GM12864 (cell line): ENCODE data around the gene IL3RA.

Source experiments
- DNase-seq: peaks from one replicate; pipeline ENCODE4 v3.0.0-alpha.2; 2011; ENCODE audit warnings: low read depth
- H3K4me3 ChIP-seq: 2 replicates; pipeline ENCODE4 v1.5.1; 2011; ENCODE audit warnings: mild to moderate bottlenecking, low read depth, low read length, control low read depth
- CTCF ChIP-seq: IDR thresholded peaks from 2 replicates; pipeline ENCODE4 v1.5.1; 2011; ENCODE audit warnings: low read depth, mild to moderate bottlenecking, moderate library complexity, low read length, control low read depth, inconsistent platforms; ENCODE audit errors: missing control alignments

IL3RA gene

GRCh38 chrX:1355131-1356046, 18.8 kb downstream of the IL3RA start:
- H3K4me3 ChIP-seq, result no peak overlapping the region
- DNase-seq, result no peak
- no peak for TF ChIP-seq CTCF

GRCh38 chrX:1357993-1358392, 21.4 kb downstream of the IL3RA start:
- no peak for TF ChIP-seq CTCF
- no peak overlapping the region for H3K4me3 ChIP-seq
- DNase-seq, result no peak

- H3K4me3 ChIP-seq, result no peak overlapping the region
- no peak for TF ChIP-seq CTCF
- no peak for DNase-seq
These were observed 22.4 kb downstream of the IL3RA start for GRCh38 chrX:1358793-1359476.

GRCh38 chrX:1359477-1359873, 22.9 kb downstream of the IL3RA start:
- H3K4me3 ChIP-seq, result no peak overlapping the region
- no peak for DNase-seq
- no peak for TF ChIP-seq CTCF

- TF ChIP-seq CTCF, result no peak
- H3K4me3 ChIP-seq, result no peak overlapping the region
- DNase-seq, result no peak
These were observed 23.6 kb downstream of the IL3RA start for GRCh38 chrX:1360171-1360570.

GRCh38 chrX:1361275-1361674, 24.7 kb downstream of the IL3RA start:
- no peak overlapping the region for H3K4me3 ChIP-seq
- no peak for DNase-seq
- no peak for TF ChIP-seq CTCF
